ENCODE results near the gene BIK. TPM values are rescaled to one million over a fixed set of nuclear protein-coding genes. Genes with fewer than 3 reads are reported as not detected.

The BIK gene
- total and polyA plus RNA-seq, 5 donors: 0.31 to 0.52 (median 0.33) TPM; not detected in 1

GRCh38 chr22:43152357-43153071 is 42.0 kb downstream of the BIK start:
- no peaks in the 10 kb centered on the region for H3K9me3 ChIP-seq (ENCODE audit: control insufficient read depth, low read length)
- intact Hi-C loops (cut with DNase I): no loop called here
- DNase-seq (peak; percentile 82 to 92 (median 87)), ATAC-seq (peak; percentile 77 to 82)
- H3K27me3 ChIP-seq (ENCODE audit: control insufficient read depth, insufficient read depth): no peaks in the 10 kb centered on the region
- WGBS: 7% methylated on average over 22 of the region's 22 CpGs
- peak overlapping the region; percentile 15 for H3K27ac ChIP-seq (ENCODE audit: low read length)
- H3K4me1 ChIP-seq (ENCODE audit: control insufficient read depth, insufficient read depth, low read length): peaks cover 6% of the 10 kb centered on the region
- H3K4me3 ChIP-seq (ENCODE audit: low read length): peak overlapping the region; percentile 90

GRCh38 chr22:43153899-43154298 is 43.3 kb downstream of the BIK start:
- no peak overlapping the region for H3K4me3 ChIP-seq (ENCODE audit: low read length)
- ATAC-seq (no peak), DNase-seq (no peak)
- WGBS: 68% methylated on average over 9 of the region's 9 CpGs
- no peak overlapping the region for H3K27ac ChIP-seq (ENCODE audit: low read length)
- intact Hi-C loops (cut with DNase I): no loop called here
- peaks cover 6% of the 10 kb centered on the region for H3K4me1 ChIP-seq (ENCODE audit: control insufficient read depth, insufficient read depth, low read length)
- no peaks in the 10 kb centered on the region for H3K9me3 ChIP-seq (ENCODE audit: control insufficient read depth, low read length)
- H3K27me3 ChIP-seq (ENCODE audit: control insufficient read depth, insufficient read depth): no peaks in the 10 kb centered on the region

GRCh38 chr22:43154887-43155536 is 44.5 kb downstream of the BIK start:
- Histone ChIP-seq H3K9me3 (ENCODE audit: control insufficient read depth, low read length) (no peaks in the 10 kb centered on the region), H3K27me3 (ENCODE audit: control insufficient read depth, insufficient read depth) (no peaks in the 10 kb centered on the region), H3K4me1 (ENCODE audit: control insufficient read depth, insufficient read depth, low read length) (peaks cover 6% of the 10 kb centered on the region), H3K4me3 (ENCODE audit: low read length) (no peak overlapping the region), H3K27ac (ENCODE audit: low read length) (no peak overlapping the region)
- 81% methylated on average over 27 of the region's 27 CpGs for WGBS
- intact Hi-C loops (cut with DNase I): no loop called here
- ATAC-seq (no peak), DNase-seq (peak in 2 of 3 donors; percentile 64 to 76)

- H3K9me3 ChIP-seq (ENCODE audit: control insufficient read depth, low read length): no peaks in the 10 kb centered on the region
- peaks cover 4% of the 10 kb centered on the region for H3K4me1 ChIP-seq (ENCODE audit: control insufficient read depth, insufficient read depth, low read length)
- WGBS: 90% methylated on average over 5 of the region's 5 CpGs
- H3K4me3 ChIP-seq (ENCODE audit: low read length): no peak overlapping the region
- H3K27me3 ChIP-seq (ENCODE audit: control insufficient read depth, insufficient read depth): no peaks in the 10 kb centered on the region
- DNase-seq: no peak
- intact Hi-C loops (cut with DNase I): no loop called here
- H3K27ac ChIP-seq (ENCODE audit: low read length): no peak overlapping the region
- no peak for ATAC-seq
Measured at GRCh38 chr22:43155789-43156188, 45.2 kb downstream of the BIK start.

GRCh38 chr22:43156413-43156812 is 45.9 kb downstream of the BIK start:
- Histone ChIP-seq H3K4me1 (ENCODE audit: control insufficient read depth, insufficient read depth, low read length) (peaks cover 2% of the 10 kb centered on the region), H3K4me3 (ENCODE audit: low read length) (no peak overlapping the region), H3K27ac (ENCODE audit: low read length) (no peak overlapping the region), H3K27me3 (ENCODE audit: control insufficient read depth, insufficient read depth) (no peaks in the 10 kb centered on the region), H3K9me3 (ENCODE audit: control insufficient read depth, low read length) (no peaks in the 10 kb centered on the region)
- ATAC-seq: no peak
- no peak for DNase-seq
- 82% methylated on average over 12 of the region's 12 CpGs for WGBS
- intact Hi-C loops (cut with DNase I): no loop called here

- Histone ChIP-seq H3K27ac (ENCODE audit: low read length) (no peak overlapping the region), H3K9me3 (ENCODE audit: control insufficient read depth, low read length) (no peaks in the 10 kb centered on the region), H3K27me3 (ENCODE audit: control insufficient read depth, insufficient read depth) (no peaks in the 10 kb centered on the region), H3K4me3 (ENCODE audit: low read length) (no peak overlapping the region), H3K4me1 (ENCODE audit: control insufficient read depth, insufficient read depth, low read length) (no peaks in the 10 kb centered on the region)
- intact Hi-C loops (cut with DNase I): no loop called here
- 77% methylated on average over 9 of the region's 9 CpGs for WGBS
- no peak for DNase-seq
- ATAC-seq: no peak
Measured at GRCh38 chr22:43157874-43158546, 47.5 kb downstream of the BIK start.

- Histone ChIP-seq H3K9me3 (ENCODE audit: control insufficient read depth, low read length) (no peaks in the 10 kb centered on the region), H3K27me3 (ENCODE audit: control insufficient read depth, insufficient read depth) (no peaks in the 10 kb centered on the region), H3K4me3 (ENCODE audit: low read length) (no peak overlapping the region), H3K27ac (ENCODE audit: low read length) (no peak overlapping the region), H3K4me1 (ENCODE audit: control insufficient read depth, insufficient read depth, low read length) (peaks cover under 1% of the 10 kb centered on the region)
- intact Hi-C loops (cut with DNase I): no loop called here
- DNase-seq: no peak
- no peak for ATAC-seq
- 92% methylated on average over 24 of the region's 24 CpGs for WGBS
Measured at GRCh38 chr22:43158778-43159483, 48.4 kb downstream of the BIK start.

- ATAC-seq (peak in 1 of 2 donors; percentile 2), DNase-seq (no peak)
- Histone ChIP-seq H3K4me1 (ENCODE audit: control insufficient read depth, insufficient read depth, low read length) (peaks cover 4% of the 10 kb centered on the region), H3K27ac (ENCODE audit: low read length) (no peak overlapping the region), H3K4me3 (ENCODE audit: low read length) (no peak overlapping the region), H3K27me3 (ENCODE audit: control insufficient read depth, insufficient read depth) (no peaks in the 10 kb centered on the region), H3K9me3 (ENCODE audit: control insufficient read depth, low read length) (no peaks in the 10 kb centered on the region)
- intact Hi-C loops (cut with DNase I): no loop called here
- 67% methylated on average over 18 of the region's 18 CpGs for WGBS
Measured at GRCh38 chr22:43159484-43160178, 49.1 kb downstream of the BIK start.

- Histone ChIP-seq H3K9me3 (ENCODE audit: control insufficient read depth, low read length) (no peaks in the 10 kb centered on the region), H3K4me1 (ENCODE audit: control insufficient read depth, insufficient read depth, low read length) (peaks cover 4% of the 10 kb centered on the region), H3K27me3 (ENCODE audit: control insufficient read depth, insufficient read depth) (no peaks in the 10 kb centered on the region), H3K4me3 (ENCODE audit: low read length) (no peak overlapping the region), H3K27ac (ENCODE audit: low read length) (no peak overlapping the region)
- WGBS: 93% methylated on average over 8 of the region's 8 CpGs
- intact Hi-C loops (cut with DNase I): no loop called here
- ATAC-seq: no peak
- DNase-seq: no peak
Measured at GRCh38 chr22:43160497-43161126, 50.1 kb downstream of the BIK start.

- DNase-seq (peak in 1 of 3 donors; percentile 9), ATAC-seq (no peak)
- intact Hi-C loops (cut with DNase I): no loop called here
- Histone ChIP-seq H3K27me3 (ENCODE audit: control insufficient read depth, insufficient read depth) (no peaks in the 10 kb centered on the region), H3K9me3 (ENCODE audit: control insufficient read depth, low read length) (no peaks in the 10 kb centered on the region), H3K4me3 (ENCODE audit: low read length) (no peak overlapping the region), H3K4me1 (ENCODE audit: control insufficient read depth, insufficient read depth, low read length) (peaks cover 4% of the 10 kb centered on the region), H3K27ac (ENCODE audit: low read length) (no peak overlapping the region)
- 95% methylated on average over 24 of the region's 24 CpGs for WGBS
Measured at GRCh38 chr22:43162412-43163150, 52.0 kb downstream of the BIK start.

All from right cardiac atrium (tissue), 5 donors.